Neutrophil (primary cell): Measurements from ENCODE around the gene TEKTIP1.

Experiments used
- H3K27ac ChIP-seq: fragments of 200-600 bp; sonication (generic); 2 replicates; pipeline ENCODE4 v1.5.1; 2016; ENCODE audit warnings: mild to moderate bottlenecking, moderate library complexity
- H3K27me3 ChIP-seq: fragments of 200-600 bp; sonication (generic); 2 replicates; pipeline ENCODE4 v1.6.0; 2016; ENCODE audit warnings: mild to moderate bottlenecking
- H3K36me3 ChIP-seq: fragments of 200-600 bp; sonication (generic); 2 replicates; pipeline ENCODE4 v1.5.1; 2017
- H3K4me1 ChIP-seq, 2 experiments: fragments of 200-600 bp in 1 of 2; sonication (generic) in 1 of 2; 1 replicate in 1 of 2; 2 replicates in 1 of 2; pipeline versions ENCODE4 v1.5.1 to v1.6.1; 2013 to 2016; ENCODE audit warnings: low read depth in 1 of 2, low read length in 1 of 2, mild to moderate bottlenecking in 1 of 2, moderate library complexity in 1 of 2; ENCODE audit not compliant: control insufficient read depth in 1 of 2, insufficient read depth in 1 of 2
- H3K4me3 ChIP-seq, 2 experiments: fragments of 200-600 bp in 1 of 2; sonication (generic) in 1 of 2; 1 replicate in 1 of 2; 2 replicates in 1 of 2; pipeline ENCODE4 v1.5.1; 2013 to 2016; ENCODE audit warnings: low read depth in 1 of 2, low read length in 1 of 2, mild to moderate bottlenecking in 1 of 2, moderate library complexity in 1 of 2
- H3K9me3 ChIP-seq: fragments of 200-600 bp; sonication (generic); 2 replicates; pipeline ENCODE4 v1.5.1; 2016
- CTCF ChIP-seq: fragments of 200-600 bp; sonication (generic); IDR thresholded peaks from 2 replicates; pipeline ENCODE4 v1.5.1; 2016; ENCODE audit warnings: antibody characterized with exemption

The TEKTIP1 gene

GRCh38 chr19:3589439-3589838 is 50.5 kb downstream of the TEKTIP1 start:
- Histone ChIP-seq H3K9me3 (no peaks in the 10 kb centered on the region), H3K36me3 (no peaks in the 10 kb centered on the region), H3K4me3 (no peak overlapping the region), H3K27ac (no peak overlapping the region), H3K4me1 (no peaks in the 10 kb centered on the region), H3K27me3 (peaks cover 42% of the 10 kb centered on the region)
- TF ChIP-seq CTCF, result no peak

- Histone ChIP-seq H3K9me3 (no peaks in the 10 kb centered on the region), H3K27me3 (peaks cover 37% of the 10 kb centered on the region), H3K4me3 (no peak overlapping the region), H3K36me3 (no peaks in the 10 kb centered on the region), H3K4me1 (no peaks in the 10 kb centered on the region), H3K27ac (no peak overlapping the region)
- TF ChIP-seq CTCF, result no peak
Observed at GRCh38 chr19:3589949-3590348, 51.0 kb downstream of the TEKTIP1 start.

GRCh38 chr19:3590991-3591659 is 52.2 kb downstream of the TEKTIP1 start:
- Histone ChIP-seq H3K4me1 (no peaks in the 10 kb centered on the region), H3K36me3 (no peaks in the 10 kb centered on the region), H3K27ac (no peak overlapping the region), H3K4me3 (no peak overlapping the region), H3K27me3 (peaks cover 25% of the 10 kb centered on the region), H3K9me3 (no peaks in the 10 kb centered on the region)
- no peak for TF ChIP-seq CTCF

- H3K36me3 ChIP-seq, result no peaks in the 10 kb centered on the region
Observed at GRCh38 chr19:3591876-3592613, 53.1 kb downstream of the TEKTIP1 start.

GRCh38 chr19:3593156-3593555 is 54.2 kb downstream of the TEKTIP1 start:
- Histone ChIP-seq H3K27me3 (peaks cover 12% of the 10 kb centered on the region), H3K4me1 (no peaks in the 10 kb centered on the region), H3K27ac (no peak overlapping the region), H3K36me3 (no peaks in the 10 kb centered on the region), H3K4me3 (no peak overlapping the region), H3K9me3 (no peaks in the 10 kb centered on the region)
- no peak for TF ChIP-seq CTCF

More at GRCh38 chr19:3591876-3592613, 53.1 kb downstream of the TEKTIP1 start:
- Histone ChIP-seq H3K27me3 (peaks cover 16% of the 10 kb centered on the region), H3K4me3 (no peak overlapping the region), H3K27ac (no peak overlapping the region), H3K4me1 (no peaks in the 10 kb centered on the region), H3K9me3 (no peaks in the 10 kb centered on the region)
- no peak for TF ChIP-seq CTCF
